MM.1S (cell line): ENCODE data around the gene SH3BP2.

ENCODE experiments used
- DNase-seq: peaks from one replicate; pipeline ENCODE4 v3.0.0-alpha.2; 2015
- H2AFZ ChIP-seq: fragments of 300-600 bp; sonication (generic); 2 replicates; pipeline ENCODE4 v1.6.0; 2016; ENCODE audit warnings: antibody characterized with exemption, low read length
- H3F3A ChIP-seq: fragments of 300-600 bp; sonication (generic); 2 replicates; pipeline ENCODE4 v1.6.1; 2016; ENCODE audit warnings: mild to moderate bottlenecking, antibody characterized with exemption, low read length, moderate library complexity, mixed read lengths; ENCODE audit not compliant: insufficient read depth
- H3K27ac ChIP-seq: fragments of 300-600 bp; sonication (generic); 2 replicates; pipeline ENCODE4 v1.5.1; 2016; ENCODE audit warnings: mild to moderate bottlenecking, low read length
- H3K27me3 ChIP-seq: fragments of 300-600 bp; sonication (generic); replicated peaks from 2 replicates; pipeline ENCODE4 v1.6.0; 2016; ENCODE audit warnings: low read length; ENCODE audit not compliant: insufficient read depth
- H3K36me3 ChIP-seq: fragments of 300-600 bp; sonication (generic); replicated peaks from 2 replicates; pipeline ENCODE4 v1.6.1; 2016; ENCODE audit warnings: mild to moderate bottlenecking, low read length, mixed read lengths; ENCODE audit not compliant: insufficient read depth
- H3K4me1 ChIP-seq: fragments of 300-600 bp; sonication (generic); 2 replicates; pipeline ENCODE4 v1.6.1; 2016; ENCODE audit warnings: low read length, mixed read lengths
- H3K4me2 ChIP-seq: fragments of 300-600 bp; sonication (generic); 2 replicates; pipeline ENCODE4 v1.6.0; 2016; ENCODE audit warnings: low read depth, low read length
- H3K4me3 ChIP-seq: fragments of 300-600 bp; sonication (generic); 2 replicates; pipeline ENCODE4 v1.5.1; 2016; ENCODE audit warnings: low read length, mixed read lengths
- H3K79me2 ChIP-seq: fragments of 300-600 bp; sonication (generic); 2 replicates; pipeline ENCODE4 v1.6.1; 2016; ENCODE audit warnings: mixed run types, low read length, mixed read lengths
- H3K9ac ChIP-seq: fragments of 300-600 bp; sonication (generic); 2 replicates; pipeline ENCODE4 v1.6.1; 2016; ENCODE audit warnings: low read length, mixed read lengths
- H3K9me2 ChIP-seq: fragments of 300-600 bp; sonication (generic); replicated peaks from 2 replicates; pipeline ENCODE4 v1.6.1; 2016; ENCODE audit warnings: mild to moderate bottlenecking, low read length, mixed read lengths; ENCODE audit not compliant: insufficient read depth
- H3K9me3 ChIP-seq: fragments of 300-600 bp; sonication (generic); replicated peaks from 2 replicates; pipeline ENCODE4 v1.6.1; 2016; ENCODE audit warnings: mild to moderate bottlenecking, low read length, mixed read lengths; ENCODE audit not compliant: insufficient read depth
- H4K20me1 ChIP-seq: fragments of 300-600 bp; sonication (generic); 2 replicates; pipeline ENCODE4 v1.6.1; 2016; ENCODE audit warnings: mild to moderate bottlenecking, low read length, moderate library complexity, mixed read lengths; ENCODE audit not compliant: insufficient read depth
- CTCF ChIP-seq: fragments of 300-600 bp; sonication (generic); IDR thresholded peaks from 2 replicates; pipeline ENCODE4 v1.5.1; 2016; ENCODE audit warnings: antibody characterized with exemption, low read length, mixed read lengths
- EZH2 ChIP-seq: fragments of 300-600 bp; sonication (generic); optimal IDR thresholded peaks from 2 replicates; pipeline ENCODE3; 2017; ENCODE audit warnings: low read depth, mild to moderate bottlenecking, antibody characterized with exemption, low read length, mixed read lengths
- EZH2phosphoT487 ChIP-seq: fragments of 300-600 bp; sonication (generic); IDR thresholded peaks from 2 replicates; pipeline ENCODE4 v1.6.1; 2018; ENCODE audit warnings: antibody characterized with exemption, low read length

The SH3BP2 gene

GRCh38 chr4:2839060-2839459, 46.2 kb downstream of the SH3BP2 start:
- Histone ChIP-seq H3K9me2 (no peaks in the 10 kb centered on the region), H3K4me2 (peak overlapping the region; percentile 36; the same call in 1 of the 2 replicates), H3K9ac (no peak overlapping the region), H3K9me3 (no peaks in the 10 kb centered on the region), H3K27ac (no peak overlapping the region), H2AFZ (no peak overlapping the region), H3K4me3 (no peak overlapping the region), H4K20me1 (no peaks in the 10 kb centered on the region), H3K4me1 (peaks cover 6% of the 10 kb centered on the region), H3K36me3 (no peaks in the 10 kb centered on the region), H3K79me2 (peaks cover under 1% of the 10 kb centered on the region), H3K27me3 (no peaks in the 10 kb centered on the region), H3F3A (no peaks in the 10 kb centered on the region)
- TF ChIP-seq EZH2phosphoT487 (no peak), EZH2 (no peak), CTCF (no peak)
- no peak for DNase-seq

- no peaks in the 10 kb centered on the region for H3K27me3 ChIP-seq
- H3K79me2 ChIP-seq = peaks cover 33% of the 10 kb centered on the region
- H3K9me2 ChIP-seq = no peaks in the 10 kb centered on the region
- no peak for TF ChIP-seq EZH2phosphoT487
- no peak for TF ChIP-seq CTCF
- no peak for TF ChIP-seq EZH2
- peak overlapping the region; percentile 81; the same call in 1 of the 2 replicates for H3K9ac ChIP-seq
- H3K4me2 ChIP-seq = peak overlapping the region; percentile 80
- peaks cover 12% of the 10 kb centered on the region for H3K4me1 ChIP-seq
- no peaks in the 10 kb centered on the region for H3K36me3 ChIP-seq
- H3K4me3 ChIP-seq = peak overlapping the region; percentile 91
- peaks cover 17% of the 10 kb centered on the region for H3F3A ChIP-seq
- H3K27ac ChIP-seq = no peak overlapping the region
- H4K20me1 ChIP-seq = 0 out of 2 replicates have a peak, but pooled peaks cover 10% of the 10 kb centered on the region
- peak overlapping the region; percentile 86 for H2AFZ ChIP-seq
- H3K9me3 ChIP-seq = no peaks in the 10 kb centered on the region
- no peak for DNase-seq
Measured at GRCh38 chr4:2842687-2843262, 49.9 kb downstream of the SH3BP2 start.

GRCh38 chr4:2843263-2843940, 50.5 kb downstream of the SH3BP2 start, which contains the start of gene ADD1:
TSS of gene ADD1 (plus strand) at chr4:2843844. CDS start at chr4:2875916, 32,072 bp downstream.
- peaks cover 12% of the 10 kb centered on the region for H3K4me1 ChIP-seq
- no peaks in the 10 kb centered on the region for H3K9me2 ChIP-seq
- peak within 1 kb of the TSS; percentile 52 for H3K27ac ChIP-seq
- DNase-seq = peak; percentile 90
- peaks cover 39% of the 10 kb centered on the region for H3K79me2 ChIP-seq
- H2AFZ ChIP-seq = peak within 1 kb of the TSS; percentile 86
- TF ChIP-seq EZH2phosphoT487 (no peak), EZH2 (no peak), CTCF (no peak)
- H3K9me3 ChIP-seq = no peaks in the 10 kb centered on the region
- peak within 1 kb of the TSS; percentile 80 for H3K4me2 ChIP-seq
- H3K4me3 ChIP-seq = peak within 1 kb of the TSS; percentile 91
- H3K27me3 ChIP-seq = no peaks in the 10 kb centered on the region
- H3K9ac ChIP-seq = peak within 1 kb of the TSS; percentile 81
- no peaks in the 10 kb centered on the region for H3K36me3 ChIP-seq
- peaks cover 17% of the 10 kb centered on the region for H3F3A ChIP-seq
- peaks cover 10% of the 10 kb centered on the region; the same call in 1 of the 2 replicates for H4K20me1 ChIP-seq
